ENCODE results near the gene NUP50.

Gene NUP50

DNA sequence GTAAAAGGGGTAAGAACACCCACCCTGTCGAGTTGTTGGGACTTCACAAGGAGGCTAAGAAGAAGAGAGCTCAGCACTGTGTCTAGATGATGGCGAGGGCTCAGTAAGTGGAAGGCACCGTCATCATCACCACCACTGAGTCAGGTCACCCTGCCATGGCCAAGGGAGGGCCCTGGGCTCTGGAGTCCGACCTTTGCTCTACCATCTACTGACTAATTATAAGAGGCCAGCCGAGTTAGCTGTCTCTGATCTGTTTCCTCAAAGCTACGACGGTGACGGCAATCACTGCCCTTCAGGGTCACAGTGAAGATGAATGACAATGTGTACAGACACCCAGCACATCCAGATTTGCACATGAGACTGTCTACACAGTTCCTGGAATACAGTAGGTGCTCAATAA is 47.7 kb downstream of the NUP50 start:
- no peak for DNase-seq

DNA sequence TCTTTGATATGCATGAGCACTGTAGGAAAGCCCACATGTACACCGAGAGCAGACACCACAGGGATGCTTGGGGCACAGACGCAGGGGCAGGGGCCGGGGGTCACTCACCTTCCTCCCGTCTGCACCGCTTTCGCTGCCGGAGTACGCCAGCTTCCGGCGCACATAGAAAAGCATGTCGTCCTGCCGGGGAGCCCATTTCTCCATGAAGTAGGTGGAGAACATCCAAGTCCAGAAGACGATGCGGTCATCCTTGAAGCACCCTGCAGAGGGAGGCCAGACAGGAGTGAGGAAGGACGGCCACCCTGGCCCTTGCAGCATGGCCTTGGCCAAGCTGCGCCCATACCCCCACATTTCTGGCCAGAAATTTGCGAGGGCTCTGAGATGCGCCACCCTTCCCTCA is 48.1 kb downstream of the NUP50 start:
- no peak for DNase-seq

GRCh38 chr22:45212306-45212709 is 48.6 kb downstream of the NUP50 start:
- no peak for DNase-seq

DNA sequence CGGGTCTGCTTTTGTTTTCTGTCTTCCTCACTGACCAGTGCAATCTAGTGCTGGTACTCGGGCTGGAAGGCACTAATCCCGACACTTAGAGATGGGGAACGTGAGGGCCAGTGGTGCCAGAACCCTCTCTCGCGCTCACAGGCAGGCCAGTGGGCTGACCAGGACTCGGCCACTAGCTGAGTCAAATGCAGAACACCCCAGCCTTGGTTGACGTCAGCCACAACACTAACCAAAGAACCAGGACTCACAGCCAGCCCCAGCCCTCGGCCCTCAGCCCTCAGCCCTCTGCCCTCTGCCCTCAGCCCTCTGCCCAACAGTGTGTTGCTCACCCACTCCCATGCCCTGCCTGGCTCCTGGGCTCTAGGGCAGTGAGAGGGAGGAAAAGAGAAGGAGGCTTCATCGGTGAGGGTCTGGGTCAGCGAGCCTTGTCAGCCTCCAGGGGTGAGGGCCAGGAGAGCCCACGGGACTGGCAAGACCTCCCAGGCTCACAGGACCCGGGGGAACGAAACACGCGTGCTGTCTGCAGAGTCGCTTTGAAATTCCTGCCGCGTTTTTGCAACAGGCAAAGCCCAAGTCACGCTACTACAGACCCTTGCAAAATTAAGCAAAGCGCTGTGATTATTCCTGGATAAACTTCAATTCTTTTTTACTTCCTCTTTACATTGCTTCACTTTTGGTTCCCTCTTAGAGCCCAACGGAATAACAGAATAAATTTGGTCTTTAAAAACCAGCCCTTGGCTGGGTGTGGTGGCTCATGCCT is 49.4 kb downstream of the NUP50 start:
- DNase-seq, result no peak

DNA sequence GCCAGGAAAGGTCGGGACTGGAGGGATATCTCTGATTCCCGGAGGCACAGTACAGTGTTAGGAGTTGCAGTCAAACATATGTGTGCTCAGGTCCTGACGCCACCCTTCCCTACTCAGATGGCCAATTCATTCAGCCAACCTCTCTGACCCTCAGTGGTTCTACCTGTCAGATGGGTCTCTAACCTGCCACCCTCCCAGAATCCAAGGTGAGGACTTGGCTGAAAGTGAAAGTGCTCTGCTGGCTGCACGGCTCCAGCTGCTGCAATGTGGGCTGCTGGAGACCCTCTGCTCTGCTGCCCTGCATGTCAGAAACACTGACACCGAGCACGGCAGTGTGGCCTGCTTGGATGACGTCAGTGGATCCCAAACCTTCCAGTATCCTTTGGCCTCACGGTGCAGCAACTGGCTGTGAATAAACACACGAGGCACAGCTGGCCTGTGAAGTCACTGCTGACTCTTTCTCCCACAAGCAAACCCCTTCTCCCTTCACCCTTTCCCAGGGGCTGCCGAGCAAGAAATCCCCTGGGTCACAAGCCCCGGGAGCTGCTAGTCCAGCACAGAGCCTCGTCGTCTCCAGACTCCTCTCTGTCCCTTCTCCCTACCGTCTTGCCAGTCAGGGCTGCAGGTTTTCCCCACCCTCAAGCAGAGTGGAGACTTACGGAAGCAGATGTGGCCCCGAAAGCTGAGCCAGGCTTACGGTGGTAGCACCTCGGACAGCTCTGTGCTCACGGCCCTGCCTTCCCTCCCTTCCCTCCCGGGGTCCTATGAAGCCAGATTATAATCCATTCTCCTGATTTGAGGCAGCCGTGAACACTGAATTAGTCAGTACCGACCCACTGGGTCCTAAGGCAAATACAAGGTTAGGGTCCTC is 52.6 kb downstream of the NUP50 start:
- DNase-seq, result no peak

DNA sequence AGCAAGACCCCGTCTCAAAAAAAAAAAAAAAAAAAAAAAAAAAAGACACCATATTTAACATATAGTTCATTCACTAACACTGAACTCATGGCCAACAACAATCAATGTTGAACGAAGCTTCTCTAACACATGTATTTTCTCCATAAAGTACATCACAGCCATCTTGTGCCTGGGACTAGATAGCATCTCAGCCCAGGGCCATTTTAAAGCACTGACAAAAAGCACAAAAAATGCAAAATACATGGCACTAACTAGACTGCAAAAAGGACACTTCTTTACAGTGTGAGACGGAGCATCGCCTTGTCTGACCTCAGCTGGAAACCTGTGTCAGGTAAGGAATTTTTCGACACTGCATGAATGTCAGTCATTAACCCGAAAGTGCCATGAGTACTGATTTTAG is 53.6 kb downstream of the NUP50 start:
- DNase-seq, result no peak

DNA sequence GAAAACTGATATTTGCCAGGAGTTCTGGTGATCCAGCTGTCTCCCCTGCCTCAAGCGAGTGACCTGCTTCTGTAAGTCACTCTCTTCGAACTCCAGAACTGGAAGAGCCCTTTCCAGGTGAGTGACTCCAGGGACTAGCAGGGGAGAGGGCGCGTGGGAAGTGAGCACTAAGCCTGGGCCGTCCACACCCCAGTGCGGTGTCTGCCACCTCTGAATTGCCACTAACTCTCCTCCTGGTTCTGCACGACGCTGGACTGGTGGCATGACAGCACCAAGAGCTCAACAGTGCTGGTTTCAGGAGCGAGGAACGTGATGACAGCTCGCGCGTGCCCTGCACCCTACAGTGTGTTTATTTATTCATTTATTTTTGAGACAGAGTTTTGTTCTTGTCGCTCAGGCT is 54.1 kb downstream of the NUP50 start:
- no peak for DNase-seq

- no peak for DNase-seq
Measured at GRCh38 chr22:45218976-45219375, 55.3 kb downstream of the NUP50 start.

GRCh38 chr22:45221201-45221600 is 57.5 kb downstream of the NUP50 start:
- DNase-seq, result no peak

DNA sequence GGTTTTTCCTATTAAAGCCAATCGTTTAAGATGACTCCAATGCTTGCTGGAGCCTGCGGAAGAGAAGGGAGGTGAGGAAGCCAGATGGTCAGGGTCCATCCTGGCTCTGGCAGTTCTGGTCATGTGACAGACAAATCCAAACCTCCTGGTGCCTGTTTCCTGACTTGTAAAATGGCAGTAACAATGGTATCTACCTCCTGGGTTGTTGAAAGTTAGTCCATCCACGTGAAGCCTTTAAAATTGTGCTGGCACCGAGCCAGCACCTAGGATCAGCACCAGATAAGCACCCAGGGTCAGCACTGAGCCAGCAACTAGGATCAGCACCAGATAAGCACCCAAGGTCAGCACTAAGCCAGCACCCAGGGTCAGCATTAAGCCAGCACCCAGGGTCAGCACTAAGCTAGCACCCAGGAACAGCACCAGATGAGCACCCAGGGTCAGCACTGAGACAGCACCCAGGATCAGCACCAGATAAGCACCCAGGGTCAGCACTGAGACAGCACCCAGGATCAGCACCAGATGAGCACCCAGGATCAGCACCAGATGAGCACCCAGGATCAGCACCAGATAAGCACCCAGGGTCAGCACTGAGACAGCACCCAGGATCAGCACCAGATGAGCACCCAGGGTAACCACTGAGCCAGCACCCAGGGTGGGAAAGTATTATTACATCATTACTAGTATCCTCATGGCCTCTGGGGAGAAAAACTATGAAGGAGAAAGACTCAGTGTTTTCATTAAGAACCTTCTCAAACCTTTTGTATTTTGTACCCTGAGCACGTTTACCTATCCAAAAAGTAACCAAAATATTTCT is 59.8 kb downstream of the NUP50 start:
- no peak for DNase-seq

- no peak for DNase-seq
Measured at GRCh38 chr22:45224331-45224730, 60.6 kb downstream of the NUP50 start.

DNA sequence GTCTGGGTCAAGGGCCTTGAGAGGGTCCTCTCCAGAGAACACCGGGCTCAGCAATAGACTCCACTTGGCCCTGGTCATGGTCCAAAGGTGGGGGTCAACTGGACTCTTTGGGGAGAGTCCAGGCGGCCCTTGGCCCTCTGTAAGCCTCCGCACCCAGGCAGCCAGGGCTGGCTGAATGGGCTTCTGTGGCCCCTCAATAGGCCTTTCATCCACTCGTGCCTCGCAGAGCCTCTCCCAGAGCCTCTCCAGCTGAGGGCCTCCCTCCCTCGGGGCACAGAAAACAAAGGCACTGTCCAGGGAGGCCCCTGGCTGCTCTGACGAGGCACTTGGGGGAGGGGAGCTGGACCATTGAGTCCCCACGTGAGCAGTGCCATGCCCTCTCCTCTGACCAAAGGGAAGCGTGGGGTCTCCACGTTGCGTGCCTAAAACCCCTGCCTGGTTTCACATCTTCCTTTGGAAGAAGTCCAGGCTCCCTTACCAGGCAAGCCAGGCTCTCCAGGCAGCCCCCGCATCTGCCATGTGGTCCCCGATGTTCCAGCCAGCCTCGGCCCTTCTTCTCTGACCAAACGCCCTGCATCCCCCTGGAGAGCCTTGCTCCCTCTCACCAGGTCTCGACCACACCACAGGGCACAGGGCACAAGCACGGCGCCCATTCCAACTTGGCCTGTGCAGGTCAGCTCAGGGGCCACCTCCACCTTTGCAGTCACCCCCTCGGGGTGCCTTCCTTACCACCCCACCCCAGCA is 61.4 kb downstream of the NUP50 start:
- no peak for DNase-seq

- no peak for DNase-seq
Measured at GRCh38 chr22:45225732-45226502, 62.2 kb downstream of the NUP50 start.

GRCh38 chr22:45226503-45227186 is 62.9 kb downstream of the NUP50 start:
- DNase-seq, result no peak

DNA sequence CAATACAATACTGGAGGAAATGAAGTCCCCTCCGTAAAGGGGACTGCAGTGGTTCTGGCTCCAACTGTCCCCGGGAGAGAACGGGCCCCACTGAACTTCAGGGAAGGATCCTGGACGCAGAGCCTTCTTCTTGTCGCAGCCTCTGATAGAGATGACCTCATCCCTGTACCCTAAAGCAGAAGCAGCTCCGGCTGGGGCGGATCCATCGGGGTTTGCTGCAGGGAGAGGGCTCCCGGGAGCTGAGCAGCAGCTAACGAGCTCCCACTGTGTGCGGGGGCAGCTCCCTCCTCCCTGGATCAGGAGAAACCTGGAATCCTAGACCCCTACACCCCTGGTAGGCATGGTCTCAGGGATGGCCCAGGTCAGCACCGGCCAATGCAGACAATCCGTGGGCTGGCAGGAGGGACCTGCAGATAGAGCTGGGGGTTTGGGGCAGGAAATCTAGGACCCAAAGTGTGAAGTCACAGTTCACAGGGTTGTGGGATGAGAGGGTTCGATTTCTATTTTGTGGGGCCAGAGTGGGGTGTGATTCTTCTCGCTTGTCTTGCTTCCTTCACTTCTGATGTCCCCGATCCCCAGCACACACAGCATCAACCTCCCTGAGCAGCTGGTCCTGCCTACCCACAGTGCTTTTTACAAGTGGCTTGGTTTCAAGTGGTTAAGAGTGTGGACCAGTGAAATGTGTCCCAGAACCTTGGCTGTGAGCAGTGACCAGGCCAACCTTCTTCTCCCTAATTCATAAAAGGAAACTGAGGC is 64.1 kb downstream of the NUP50 start:
- no peak for DNase-seq

DNA sequence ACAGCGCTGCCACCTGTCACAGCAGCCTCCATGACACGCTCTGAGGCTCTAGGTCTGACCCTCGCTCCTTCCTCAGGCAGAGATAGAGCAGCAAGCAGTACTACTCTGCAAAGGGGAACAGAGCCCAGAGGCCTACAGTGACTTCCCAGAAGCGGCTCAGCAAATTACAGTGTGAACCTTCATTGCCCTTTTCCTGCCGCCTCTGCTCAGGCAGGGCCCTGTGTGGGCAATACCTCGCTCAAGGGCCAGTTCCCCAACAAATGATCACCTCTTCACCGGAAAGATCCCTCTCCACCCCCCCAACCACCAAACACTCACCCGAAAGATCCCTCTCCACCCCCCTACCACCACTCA is 64.7 kb downstream of the NUP50 start:
- no peak for DNase-seq

GRCh38 chr22:45229181-45229580 is 65.5 kb downstream of the NUP50 start:
- DNase-seq, result no peak

DNA sequence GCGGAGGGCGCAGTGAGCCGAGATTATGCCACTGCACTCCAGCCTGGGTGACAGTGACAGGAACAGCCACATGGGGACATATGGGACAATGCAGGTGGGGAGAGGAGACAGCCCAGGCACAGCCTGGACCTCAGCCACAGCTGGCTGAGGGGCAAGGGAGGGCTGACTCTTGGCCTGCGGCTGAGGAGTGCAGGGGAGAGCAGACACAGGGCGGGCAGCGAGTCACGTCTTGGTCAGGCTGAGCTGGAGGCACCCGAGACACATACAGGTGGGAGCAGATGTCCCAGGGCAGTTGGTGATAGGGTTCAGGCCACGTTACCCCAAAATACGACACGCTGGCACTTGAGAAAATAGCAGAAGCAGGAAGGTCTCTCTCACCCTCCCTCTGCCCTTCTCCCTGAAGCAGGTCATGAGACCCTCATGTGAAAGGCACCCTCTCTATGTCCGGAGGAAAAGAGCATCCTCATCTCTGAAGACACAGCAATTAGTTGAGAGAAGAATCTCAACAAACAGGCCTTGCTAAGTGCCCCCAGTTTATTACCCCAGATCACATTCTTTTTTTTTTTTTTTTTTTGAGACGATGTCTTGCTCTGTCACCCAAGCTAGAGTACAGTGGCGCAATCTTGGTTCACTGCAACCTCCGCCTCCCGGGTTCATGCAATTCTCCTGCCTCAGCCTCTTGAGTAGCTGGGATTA is 66.4 kb downstream of the NUP50 start:
- no peak for DNase-seq

GRCh38 chr22:45231293-45231692 is 67.6 kb downstream of the NUP50 start:
- no peak for DNase-seq

GRCh38 chr22:45233386-45233785 is 69.7 kb downstream of the NUP50 start:
- DNase-seq, result no peak

Measured in NCI-H1092 (cell line).